DND-41 (cell line): ENCODE results near the gene BSG.
"Not testable (repeated sequence)": the region's sequence is repeated elsewhere in the genome, so short reads cannot be mapped to it uniquely, and the experiment has no call there.

Experiments
- ATAC-seq: fragments of 200-7000 bp; cut with Tn5 transposase; 3 replicates; pipeline ENCODE4 v1.9.1; 2021; ENCODE audit warnings: low read depth; ENCODE audit not compliant: insufficient read depth
- DNase-seq: peaks from one replicate; pipeline ENCODE4 v3.0.0-alpha.2; 2020
- H2AFZ ChIP-seq: 2 replicates; pipeline ENCODE4 v1.6.0; 2012; ENCODE audit warnings: low read depth, low read length
- H3K27ac ChIP-seq: 2 replicates; pipeline ENCODE4 v1.5.1; 2012; ENCODE audit warnings: low read length, inconsistent platforms
- H3K27me3 ChIP-seq: fragments of 200-600 bp; sonication (generic); 2 replicates; pipeline ENCODE4 v1.6.0; 2012; ENCODE audit warnings: low read length, mild to moderate bottlenecking, inconsistent platforms; ENCODE audit not compliant: insufficient read depth, poor library complexity
- H3K36me3 ChIP-seq: 2 replicates; pipeline ENCODE4 v1.5.1; 2012; ENCODE audit warnings: low read length, inconsistent platforms; ENCODE audit not compliant: insufficient read depth
- H3K4me1 ChIP-seq: 2 replicates; pipeline ENCODE4 v1.5.1; 2012; ENCODE audit warnings: mild to moderate bottlenecking, low read length; ENCODE audit not compliant: insufficient read depth
- H3K4me2 ChIP-seq: 2 replicates; pipeline ENCODE4 v1.6.0; 2012; ENCODE audit warnings: mild to moderate bottlenecking, moderate library complexity, low read length, inconsistent platforms; ENCODE audit not compliant: insufficient read depth
- H3K4me3 ChIP-seq, 2 experiments: fragments of 200-600 bp in 1 of 2; shearing (Covaris generic) in 1 of 2; 2 replicates each; pipeline ENCODE4 v1.5.1; 2012 to 2016; ENCODE audit warnings: inconsistent platforms in 2 of 2, low read length in 2 of 2, mild to moderate bottlenecking in 2 of 2, low read depth in 1 of 2, moderate library complexity in 1 of 2
- H3K79me2 ChIP-seq: 2 replicates; pipeline ENCODE4 v1.6.0; 2012; ENCODE audit warnings: low read length, inconsistent platforms; ENCODE audit not compliant: insufficient read depth
- H3K9ac ChIP-seq: 2 replicates; pipeline ENCODE4 v1.6.0; 2012; ENCODE audit warnings: low read depth, mild to moderate bottlenecking, inconsistent platforms, low read length, moderate library complexity
- H3K9me3 ChIP-seq: 2 replicates; pipeline ENCODE4 v1.5.1; 2012; ENCODE audit warnings: low read length, moderate library complexity, mild to moderate bottlenecking, inconsistent platforms; ENCODE audit not compliant: insufficient read depth, severe bottlenecking
- H4K20me1 ChIP-seq: 2 replicates; pipeline ENCODE4 v1.6.0; 2012; ENCODE audit warnings: low read length; ENCODE audit not compliant: insufficient read depth
- CTCF ChIP-seq: IDR thresholded peaks from 2 replicates; pipeline ENCODE4 v1.5.1; 2012; ENCODE audit warnings: borderline replicate concordance, low read length, moderate library complexity, mild to moderate bottlenecking; ENCODE audit not compliant: poor library complexity, severe bottlenecking; ENCODE audit errors: extremely low read depth
- EZH2 ChIP-seq: IDR thresholded peaks from 3 replicates; pipeline ENCODE4 v1.6.1; 2012; ENCODE audit warnings: borderline replicate concordance, low read depth, mild to moderate bottlenecking, moderate library complexity, low read length, inconsistent platforms; ENCODE audit not compliant: severe bottlenecking

BSG gene

GRCh38 chr19:605061-605971, 32.9 kb downstream of the BSG start:
- ATAC-seq (peak; percentile 53), DNase-seq (peak; percentile 54)
- Histone ChIP-seq H3K9ac (peak overlapping the region; percentile 64), H3K4me3 (peak overlapping the region; percentile 22 to 71; a peak in 3 of 4 replicates), H3K4me1 (peaks cover 10% of the 10 kb centered on the region), H3K27ac (peak overlapping the region; percentile 80), H3K4me2 (peak overlapping the region; percentile 80), H2AFZ (peak overlapping the region; percentile 82)
- H3K79me2 ChIP-seq, H3K36me3 ChIP-seq, H4K20me1 ChIP-seq, H3K27me3 ChIP-seq, H3K9me3 ChIP-seq: not testable (repeated sequence)
- TF ChIP-seq CTCF = peak; percentile 47

- Histone ChIP-seq H3K4me2 (no peak overlapping the region), H2AFZ (no peak overlapping the region), H3K27me3 (no peaks in the 10 kb centered on the region), H3K4me3 (no peak overlapping the region), H3K9ac (no peak overlapping the region), H3K4me1 (peaks cover 26% of the 10 kb centered on the region), H3K9me3 (no peaks in the 10 kb centered on the region), H3K36me3 (no peaks in the 10 kb centered on the region), H3K27ac (no peak overlapping the region), H3K79me2 (no peaks in the 10 kb centered on the region), H4K20me1 (no peaks in the 10 kb centered on the region)
- TF ChIP-seq EZH2 (no peak), CTCF (no peak)
- ATAC-seq (no peak), DNase-seq (no peak)
Observed at GRCh38 chr19:607301-608154, 35.1 kb downstream of the BSG start.

- peak overlapping the region; percentile 56 for H3K9ac ChIP-seq
- no peaks in the 10 kb centered on the region for H4K20me1 ChIP-seq
- H3K27me3 ChIP-seq = no peaks in the 10 kb centered on the region
- H3K36me3 ChIP-seq = 0 out of 2 replicates have a peak, but pooled peaks cover 4% of the 10 kb centered on the region
- DNase-seq (peak; percentile 40), ATAC-seq (no peak)
- H2AFZ ChIP-seq = peak overlapping the region; percentile 67
- H3K27ac ChIP-seq = peak overlapping the region; percentile 59
- H3K9me3 ChIP-seq = no peaks in the 10 kb centered on the region
- H3K79me2 ChIP-seq = no peaks in the 10 kb centered on the region
- H3K4me2 ChIP-seq = peak overlapping the region; percentile 63
- H3K4me1 ChIP-seq = peaks cover 26% of the 10 kb centered on the region
- no peak for TF ChIP-seq EZH2
- no peak for TF ChIP-seq CTCF
- H3K4me3 ChIP-seq = peak overlapping the region; percentile 17 to 59; a peak in 3 of 4 replicates
Observed at GRCh38 chr19:608155-609003, 36.0 kb downstream of the BSG start.
